ENCODE results near the gene INPP5J. TPM values are rescaled to one million over a fixed set of nuclear protein-coding genes. Genes with fewer than 3 reads are reported as not detected.

Gene INPP5J
- total and polyA plus RNA-seq, 10 of the 15 experiments (the other 5 are each of a cell fraction or from before 2014, with no cell fraction given): 0.18 to 2.8 (median 1.5) TPM; not detected in 1

DNA sequence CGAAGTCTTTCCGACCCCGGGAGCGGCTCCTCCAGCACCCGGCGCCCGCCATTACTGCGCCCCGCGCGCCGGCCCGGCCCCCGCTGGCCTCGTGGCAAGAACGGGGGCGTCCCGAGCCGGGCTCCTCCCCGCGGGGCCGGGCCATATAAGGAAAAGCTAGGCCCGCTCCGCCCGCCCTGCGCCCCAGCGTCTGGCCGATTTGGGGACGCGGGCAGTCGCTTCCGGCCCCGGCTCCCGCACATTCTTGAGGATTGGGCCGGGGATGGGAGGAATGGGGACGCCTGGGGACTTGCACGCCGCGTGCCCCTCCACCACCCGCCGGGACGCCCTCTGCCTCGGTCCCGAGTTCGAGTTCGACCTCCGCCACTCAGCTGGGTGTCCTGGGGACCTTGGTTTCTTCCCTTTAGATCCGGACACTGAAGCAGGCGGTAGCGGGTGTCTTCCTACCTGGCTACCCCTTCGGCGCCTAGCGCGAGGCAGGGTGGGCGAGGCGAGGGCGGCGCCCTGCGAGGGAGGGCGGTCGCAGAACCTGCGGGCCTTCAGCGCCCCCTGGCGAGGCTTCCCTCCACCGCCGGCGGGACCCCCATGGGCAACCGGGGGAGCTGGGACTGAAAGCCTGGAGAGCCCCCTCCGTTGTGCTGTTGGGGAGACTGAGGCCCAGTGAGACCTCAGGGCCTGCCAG is 37.8 kb upstream of the INPP5J start (continued):
- TF ChIP-seq, protein P1, sequence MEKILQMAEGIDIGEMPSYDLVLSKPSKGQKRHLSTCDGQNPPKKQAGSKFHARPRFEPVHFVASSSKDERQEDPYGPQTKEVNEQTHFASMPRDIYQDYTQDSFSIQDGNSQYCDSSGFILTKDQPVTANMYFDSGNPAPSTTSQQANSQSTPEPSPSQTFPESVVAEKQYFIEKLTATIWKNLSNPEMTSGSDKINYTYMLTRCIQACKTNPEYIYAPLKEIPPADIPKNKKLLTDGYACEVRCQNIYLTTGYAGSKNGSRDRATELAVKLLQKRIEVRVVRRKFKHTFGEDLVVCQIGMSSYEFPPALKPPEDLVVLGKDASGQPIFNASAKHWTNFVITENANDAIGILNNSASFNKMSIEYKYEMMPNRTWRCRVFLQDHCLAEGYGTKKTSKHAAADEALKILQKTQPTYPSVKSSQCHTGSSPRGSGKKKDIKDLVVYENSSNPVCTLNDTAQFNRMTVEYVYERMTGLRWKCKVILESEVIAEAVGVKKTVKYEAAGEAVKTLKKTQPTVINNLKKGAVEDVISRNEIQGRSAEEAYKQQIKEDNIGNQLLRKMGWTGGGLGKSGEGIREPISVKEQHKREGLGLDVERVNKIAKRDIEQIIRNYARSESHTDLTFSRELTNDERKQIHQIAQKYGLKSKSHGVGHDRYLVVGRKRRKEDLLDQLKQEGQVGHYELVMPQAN (conservative IDR thresholded peaks at IDR 0.05): peak; percentile 79
- TF ChIP-seq, protein P2, sequence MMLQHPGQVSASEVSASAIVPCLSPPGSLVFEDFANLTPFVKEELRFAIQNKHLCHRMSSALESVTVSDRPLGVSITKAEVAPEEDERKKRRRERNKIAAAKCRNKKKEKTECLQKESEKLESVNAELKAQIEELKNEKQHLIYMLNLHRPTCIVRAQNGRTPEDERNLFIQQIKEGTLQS (IDR thresholded peaks at IDR 0.05; ENCODE audit: borderline replicate concordance, extremely low read depth, low read depth, low read length): no peak
- TF ChIP-seq EED (IDR thresholded peaks at IDR 0.05; ENCODE audit: low read depth): peak; percentile 26; the same call in 1 of the 2 replicates
- TF ChIP-seq EZH2 (IDR thresholded peaks at IDR 0.05; ENCODE audit: borderline replicate concordance, control insufficient read depth, low read depth, low read length): no peak
- TF ChIP-seq, protein P3, sequence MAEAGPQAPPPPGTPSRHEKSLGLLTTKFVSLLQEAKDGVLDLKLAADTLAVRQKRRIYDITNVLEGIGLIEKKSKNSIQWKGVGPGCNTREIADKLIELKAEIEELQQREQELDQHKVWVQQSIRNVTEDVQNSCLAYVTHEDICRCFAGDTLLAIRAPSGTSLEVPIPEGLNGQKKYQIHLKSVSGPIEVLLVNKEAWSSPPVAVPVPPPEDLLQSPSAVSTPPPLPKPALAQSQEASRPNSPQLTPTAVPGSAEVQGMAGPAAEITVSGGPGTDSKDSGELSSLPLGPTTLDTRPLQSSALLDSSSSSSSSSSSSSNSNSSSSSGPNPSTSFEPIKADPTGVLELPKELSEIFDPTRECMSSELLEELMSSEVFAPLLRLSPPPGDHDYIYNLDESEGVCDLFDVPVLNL (IDR thresholded peaks at IDR 0.05; ENCODE audit: low read depth, low read length): no peak
- peak; percentile 76 for TF ChIP-seq NBN (IDR thresholded peaks at IDR 0.05)
- TF ChIP-seq BHLHE40 (IDR thresholded peaks at IDR 0.05; ENCODE audit: borderline replicate concordance in 1 of 2, low read depth in 2 of 2, low read length in 1 of 2): peak in 1 of 2 experiments; percentile 32; a peak in 2 of 4 replicates
- peak; percentile 73 for TF ChIP-seq MEF2B (IDR thresholded peaks at IDR 0.05; ENCODE audit: partially characterized antibody, poor library complexity, severe bottlenecking)
- TF ChIP-seq HCFC1 (IDR thresholded peaks at IDR 0.05; ENCODE audit: low read length): no peak
- TF ChIP-seq, protein P4, sequence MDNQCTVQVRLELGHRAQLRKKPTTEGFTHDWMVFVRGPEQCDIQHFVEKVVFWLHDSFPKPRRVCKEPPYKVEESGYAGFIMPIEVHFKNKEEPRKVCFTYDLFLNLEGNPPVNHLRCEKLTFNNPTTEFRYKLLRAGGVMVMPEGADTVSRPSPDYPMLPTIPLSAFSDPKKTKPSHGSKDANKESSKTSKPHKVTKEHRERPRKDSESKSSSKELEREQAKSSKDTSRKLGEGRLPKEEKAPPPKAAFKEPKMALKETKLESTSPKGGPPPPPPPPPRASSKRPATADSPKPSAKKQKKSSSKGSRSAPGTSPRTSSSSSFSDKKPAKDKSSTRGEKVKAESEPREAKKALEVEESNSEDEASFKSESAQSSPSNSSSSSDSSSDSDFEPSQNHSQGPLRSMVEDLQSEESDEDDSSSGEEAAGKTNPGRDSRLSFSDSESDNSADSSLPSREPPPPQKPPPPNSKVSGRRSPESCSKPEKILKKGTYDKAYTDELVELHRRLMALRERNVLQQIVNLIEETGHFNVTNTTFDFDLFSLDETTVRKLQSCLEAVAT (IDR thresholded peaks at IDR 0.05): 0 out of 2 replicates have a peak, but pooled peaks have one; percentile 17
- no peak for TF ChIP-seq MYB (IDR thresholded peaks at IDR 0.05; ENCODE audit: borderline replicate concordance, low read depth, low read length)
- TF ChIP-seq, protein P5, sequence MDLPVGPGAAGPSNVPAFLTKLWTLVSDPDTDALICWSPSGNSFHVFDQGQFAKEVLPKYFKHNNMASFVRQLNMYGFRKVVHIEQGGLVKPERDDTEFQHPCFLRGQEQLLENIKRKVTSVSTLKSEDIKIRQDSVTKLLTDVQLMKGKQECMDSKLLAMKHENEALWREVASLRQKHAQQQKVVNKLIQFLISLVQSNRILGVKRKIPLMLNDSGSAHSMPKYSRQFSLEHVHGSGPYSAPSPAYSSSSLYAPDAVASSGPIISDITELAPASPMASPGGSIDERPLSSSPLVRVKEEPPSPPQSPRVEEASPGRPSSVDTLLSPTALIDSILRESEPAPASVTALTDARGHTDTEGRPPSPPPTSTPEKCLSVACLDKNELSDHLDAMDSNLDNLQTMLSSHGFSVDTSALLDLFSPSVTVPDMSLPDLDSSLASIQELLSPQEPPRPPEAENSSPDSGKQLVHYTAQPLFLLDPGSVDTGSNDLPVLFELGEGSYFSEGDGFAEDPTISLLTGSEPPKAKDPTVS (IDR thresholded peaks at IDR 0.05; ENCODE audit: low read depth, low read length): peak; percentile 45; the same call in 1 of the 2 replicates
- TF ChIP-seq CHD4 (IDR thresholded peaks at IDR 0.05): 0 out of 2 replicates have a peak, but pooled peaks have one; percentile 66
- TF ChIP-seq, protein P6, sequence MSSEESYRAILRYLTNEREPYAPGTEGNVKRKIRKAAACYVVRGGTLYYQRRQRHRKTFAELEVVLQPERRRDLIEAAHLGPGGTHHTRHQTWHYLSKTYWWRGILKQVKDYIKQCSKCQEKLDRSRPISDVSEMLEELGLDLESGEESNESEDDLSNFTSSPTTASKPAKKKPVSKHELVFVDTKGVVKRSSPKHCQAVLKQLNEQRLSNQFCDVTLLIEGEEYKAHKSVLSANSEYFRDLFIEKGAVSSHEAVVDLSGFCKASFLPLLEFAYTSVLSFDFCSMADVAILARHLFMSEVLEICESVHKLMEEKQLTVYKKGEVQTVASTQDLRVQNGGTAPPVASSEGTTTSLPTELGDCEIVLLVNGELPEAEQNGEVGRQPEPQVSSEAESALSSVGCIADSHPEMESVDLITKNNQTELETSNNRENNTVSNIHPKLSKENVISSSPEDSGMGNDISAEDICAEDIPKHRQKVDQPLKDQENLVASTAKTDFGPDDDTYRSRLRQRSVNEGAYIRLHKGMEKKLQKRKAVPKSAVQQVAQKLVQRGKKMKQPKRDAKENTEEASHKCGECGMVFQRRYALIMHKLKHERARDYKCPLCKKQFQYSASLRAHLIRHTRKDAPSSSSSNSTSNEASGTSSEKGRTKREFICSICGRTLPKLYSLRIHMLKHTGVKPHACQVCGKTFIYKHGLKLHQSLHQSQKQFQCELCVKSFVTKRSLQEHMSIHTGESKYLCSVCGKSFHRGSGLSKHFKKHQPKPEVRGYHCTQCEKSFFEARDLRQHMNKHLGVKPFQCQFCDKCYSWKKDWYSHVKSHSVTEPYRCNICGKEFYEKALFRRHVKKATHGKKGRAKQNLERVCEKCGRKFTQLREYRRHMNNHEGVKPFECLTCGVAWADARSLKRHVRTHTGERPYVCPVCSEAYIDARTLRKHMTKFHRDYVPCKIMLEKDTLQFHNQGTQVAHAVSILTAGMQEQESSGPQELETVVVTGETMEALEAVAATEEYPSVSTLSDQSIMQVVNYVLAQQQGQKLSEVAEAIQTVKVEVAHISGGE (CRISPR knock-in tag; IDR thresholded peaks at IDR 0.05): no peak
- no peak for TF ChIP-seq MEF2A (IDR thresholded peaks at IDR 0.05; ENCODE audit: insufficient read depth, low read depth, low read length)
- TF ChIP-seq CHD2 (IDR thresholded peaks at IDR 0.05; ENCODE audit: borderline replicate concordance, low read depth, low read length): no peak; the same call in 1 of the 2 replicates
- peak; percentile 74 for TF ChIP-seq SMAD5 (IDR thresholded peaks at IDR 0.05; ENCODE audit: low read depth)
- TF ChIP-seq RAD21 (IDR thresholded peaks at IDR 0.05; ENCODE audit: insufficient read depth, low read depth, low read length): peak; percentile 53
- peak; percentile 97 for TF ChIP-seq GATAD2B (conservative IDR thresholded peaks at IDR 0.05; ENCODE audit: low read depth)

All from GM12878 (cell line).